RWPE2 (cell line): ENCODE results near the gene COL23A1.

ENCODE experiments used
- ATAC-seq: fragments of 200-7000 bp; cut with Tn5 transposase; 3 replicates; pipeline ENCODE4 v1.9.1; 2021; ENCODE audit warnings: low read depth
- DNase-seq: peaks from one replicate; pipeline ENCODE4 v3.0.0-alpha.2; 2020; ENCODE audit warnings: low spot score
- H3K27ac ChIP-seq: fragments of 450-650 bp; 2 replicates; pipeline ENCODE4 v1.5.1; 2017; ENCODE audit warnings: mild to moderate bottlenecking; ENCODE audit not compliant: poor library complexity, severe bottlenecking
- H3K27me3 ChIP-seq: fragments of 250-450 bp; sonication (Bioruptor Pico); 2 replicates; pipeline ENCODE4 v1.5.1; 2021; ENCODE audit warnings: mild to moderate bottlenecking, moderate library complexity; ENCODE audit not compliant: insufficient read depth, poor library complexity, severe bottlenecking
- H3K36me3 ChIP-seq: fragments of 250-450 bp; sonication (Bioruptor Pico); 2 replicates; pipeline ENCODE4 v1.5.1; 2020; ENCODE audit warnings: low read depth, mild to moderate bottlenecking, moderate library complexity
- H3K4me1 ChIP-seq: fragments of 250-450 bp; sonication (Bioruptor Pico); 2 replicates; pipeline ENCODE4 v1.5.1; 2021; ENCODE audit warnings: mild to moderate bottlenecking, moderate library complexity; ENCODE audit not compliant: insufficient read depth, poor library complexity, severe bottlenecking
- H3K4me3 ChIP-seq: fragments of 250-450 bp; sonication (Bioruptor Pico); 2 replicates; pipeline ENCODE4 v1.5.1; 2021; ENCODE audit warnings: mild to moderate bottlenecking, moderate library complexity; ENCODE audit not compliant: severe bottlenecking
- H3K9me3 ChIP-seq: fragments of 250-450 bp; sonication (Bioruptor Pico); 2 replicates; pipeline ENCODE4 v1.5.1; 2021; ENCODE audit warnings: mild to moderate bottlenecking, moderate library complexity; ENCODE audit not compliant: severe bottlenecking
- TF ChIP-seq, protein P1 (sequence below): fragments of 450-650 bp; IDR thresholded peaks from one replicate; pipeline ENCODE4 v1.5.1; 2017; ENCODE audit warnings: mild to moderate bottlenecking, moderate library complexity; ENCODE audit not compliant: poor library complexity, severe bottlenecking

COL23A1 gene

DNA sequence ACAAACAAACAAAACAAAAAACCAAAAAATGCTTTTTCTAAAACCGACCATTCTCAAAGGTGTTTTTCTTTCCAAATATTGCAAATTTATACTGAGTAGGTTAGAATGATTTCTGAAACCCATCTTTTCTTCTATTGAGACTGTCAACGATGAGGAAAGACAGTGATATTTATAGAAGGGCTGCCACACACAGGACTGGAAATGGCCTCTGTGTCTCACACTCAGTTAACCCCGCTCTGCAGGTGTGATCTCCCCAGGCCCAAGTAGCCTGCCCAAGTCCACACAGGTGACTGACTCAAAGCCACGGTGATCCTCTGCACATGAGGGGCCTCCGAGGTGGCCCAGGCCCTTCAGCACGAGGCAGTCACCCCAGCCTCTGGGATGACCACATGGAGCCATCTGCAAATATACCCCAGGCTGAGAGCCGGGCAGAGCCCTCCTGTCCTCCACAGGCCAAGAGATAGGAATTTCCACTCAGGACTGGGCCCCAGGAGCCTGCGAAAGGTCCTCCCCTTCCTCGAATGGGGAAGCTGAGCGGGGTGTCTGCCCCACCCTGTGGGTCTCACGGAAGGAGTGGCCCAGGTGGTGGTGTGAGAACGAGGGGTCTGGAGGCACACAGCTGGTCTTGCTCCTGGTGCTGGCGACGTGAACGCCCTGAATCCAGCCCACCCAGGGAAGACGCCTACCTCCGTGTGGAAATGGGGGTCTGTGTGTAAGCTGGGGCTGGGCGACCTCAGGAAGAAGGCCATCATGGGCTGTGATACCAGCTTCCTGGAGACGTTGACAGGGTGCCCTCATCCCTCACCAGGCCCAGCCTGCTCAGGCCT, 304.6 kb downstream of the COL23A1 start:
- no peak overlapping the region for H3K27ac ChIP-seq

DNA sequence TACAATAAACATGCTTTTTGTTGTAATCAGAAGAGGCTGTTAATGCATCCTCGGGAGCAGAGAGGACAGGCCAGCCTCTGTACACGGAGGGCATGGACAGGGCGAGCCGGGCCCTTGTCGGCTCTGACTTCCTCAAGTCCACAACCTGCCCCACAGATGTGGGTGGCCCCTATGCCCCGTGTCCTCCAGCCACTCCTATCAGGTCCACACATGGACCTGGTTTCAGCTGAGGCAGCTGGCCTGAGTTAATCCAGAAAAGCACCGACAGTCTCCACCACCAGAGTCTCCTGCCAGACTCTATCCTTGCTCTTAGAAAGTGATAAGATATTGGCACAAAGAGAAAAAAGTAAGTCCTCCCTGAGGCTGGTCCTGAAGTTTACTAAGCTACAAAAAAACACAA, 305.2 kb downstream of the COL23A1 start:
- Histone ChIP-seq H3K27me3 (no peaks in the 10 kb centered on the region), H3K9me3 (peaks cover 3% of the 10 kb centered on the region), H3K4me3 (no peak overlapping the region), H3K4me1 (peaks cover 9% of the 10 kb centered on the region), H3K27ac (no peak overlapping the region), H3K36me3 (no peaks in the 10 kb centered on the region)
- peak; percentile 31 for DNase-seq
- TF ChIP-seq, protein P1, sequence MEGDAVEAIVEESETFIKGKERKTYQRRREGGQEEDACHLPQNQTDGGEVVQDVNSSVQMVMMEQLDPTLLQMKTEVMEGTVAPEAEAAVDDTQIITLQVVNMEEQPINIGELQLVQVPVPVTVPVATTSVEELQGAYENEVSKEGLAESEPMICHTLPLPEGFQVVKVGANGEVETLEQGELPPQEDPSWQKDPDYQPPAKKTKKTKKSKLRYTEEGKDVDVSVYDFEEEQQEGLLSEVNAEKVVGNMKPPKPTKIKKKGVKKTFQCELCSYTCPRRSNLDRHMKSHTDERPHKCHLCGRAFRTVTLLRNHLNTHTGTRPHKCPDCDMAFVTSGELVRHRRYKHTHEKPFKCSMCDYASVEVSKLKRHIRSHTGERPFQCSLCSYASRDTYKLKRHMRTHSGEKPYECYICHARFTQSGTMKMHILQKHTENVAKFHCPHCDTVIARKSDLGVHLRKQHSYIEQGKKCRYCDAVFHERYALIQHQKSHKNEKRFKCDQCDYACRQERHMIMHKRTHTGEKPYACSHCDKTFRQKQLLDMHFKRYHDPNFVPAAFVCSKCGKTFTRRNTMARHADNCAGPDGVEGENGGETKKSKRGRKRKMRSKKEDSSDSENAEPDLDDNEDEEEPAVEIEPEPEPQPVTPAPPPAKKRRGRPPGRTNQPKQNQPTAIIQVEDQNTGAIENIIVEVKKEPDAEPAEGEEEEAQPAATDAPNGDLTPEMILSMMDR: no peak
- ATAC-seq: no peak

More for the DNA sequence above, 304.6 kb downstream of the COL23A1 start:
- H3K27me3 ChIP-seq: no peaks in the 10 kb centered on the region
- peaks cover 3% of the 10 kb centered on the region for H3K9me3 ChIP-seq
- TF ChIP-seq, protein P1: no peak
- peaks cover 9% of the 10 kb centered on the region for H3K4me1 ChIP-seq
- ATAC-seq: no peak
- DNase-seq: peak; percentile 59
- H3K4me3 ChIP-seq: no peak overlapping the region
- no peaks in the 10 kb centered on the region for H3K36me3 ChIP-seq

DNA sequence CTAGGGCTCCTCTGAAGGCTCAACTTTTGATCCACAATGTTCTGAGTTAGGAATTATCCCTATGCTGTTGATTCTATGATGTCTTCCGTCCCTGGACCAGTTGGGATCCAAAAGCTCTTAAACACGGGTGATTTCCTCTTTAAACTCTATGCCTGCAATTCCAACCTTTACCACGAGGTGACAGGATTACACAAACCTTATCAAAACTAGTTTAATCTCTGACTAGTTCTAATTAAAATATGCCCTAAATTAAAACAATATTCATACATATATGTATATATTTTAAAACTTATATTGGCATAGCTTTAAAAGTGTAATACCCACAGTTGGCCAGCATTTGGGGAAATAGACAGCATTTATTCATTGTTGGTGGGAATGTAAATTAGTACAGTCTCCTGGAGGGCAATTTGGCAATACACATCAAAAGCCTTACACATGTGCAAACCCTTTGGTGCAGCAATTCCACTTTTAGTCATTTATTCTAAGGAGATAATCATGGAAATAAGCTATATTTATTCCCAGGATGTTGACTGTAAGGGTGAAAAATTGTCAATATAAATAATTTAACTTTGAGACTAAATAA, 306.0 kb downstream of the COL23A1 start:
- Histone ChIP-seq H3K9me3 (peaks cover 3% of the 10 kb centered on the region), H3K27ac (no peak overlapping the region), H3K4me3 (no peak overlapping the region), H3K27me3 (no peaks in the 10 kb centered on the region), H3K4me1 (peaks cover 5% of the 10 kb centered on the region), H3K36me3 (no peaks in the 10 kb centered on the region)
- ATAC-seq (no peak), DNase-seq (no peak)
- TF ChIP-seq, protein P1: peak; percentile 78

DNA sequence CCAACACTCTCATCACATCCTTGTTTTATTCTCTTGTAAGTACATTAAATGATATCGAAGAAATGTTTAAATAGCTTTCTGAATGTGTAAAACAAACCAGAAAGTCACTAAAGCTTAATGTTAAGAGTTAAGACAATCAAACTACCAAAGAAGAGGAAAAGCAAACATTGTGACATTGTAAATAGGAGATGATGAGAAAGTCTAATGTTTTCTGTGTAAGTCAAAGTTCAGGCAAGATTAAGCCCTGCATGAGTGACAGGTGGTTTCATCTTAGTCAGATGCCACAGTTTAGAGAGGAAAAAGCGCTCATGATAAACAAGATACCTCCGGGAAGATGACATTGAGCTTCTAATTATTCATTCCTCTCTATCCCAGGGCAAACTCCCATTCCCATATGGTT, 306.7 kb downstream of the COL23A1 start:
- TF ChIP-seq, protein P1: no peak
- DNase-seq (no peak), ATAC-seq (no peak)
- Histone ChIP-seq H3K27me3 (no peaks in the 10 kb centered on the region), H3K36me3 (no peaks in the 10 kb centered on the region), H3K27ac (no peak overlapping the region), H3K4me1 (peaks cover 2% of the 10 kb centered on the region), H3K4me3 (no peak overlapping the region), H3K9me3 (peaks cover 3% of the 10 kb centered on the region)

DNA sequence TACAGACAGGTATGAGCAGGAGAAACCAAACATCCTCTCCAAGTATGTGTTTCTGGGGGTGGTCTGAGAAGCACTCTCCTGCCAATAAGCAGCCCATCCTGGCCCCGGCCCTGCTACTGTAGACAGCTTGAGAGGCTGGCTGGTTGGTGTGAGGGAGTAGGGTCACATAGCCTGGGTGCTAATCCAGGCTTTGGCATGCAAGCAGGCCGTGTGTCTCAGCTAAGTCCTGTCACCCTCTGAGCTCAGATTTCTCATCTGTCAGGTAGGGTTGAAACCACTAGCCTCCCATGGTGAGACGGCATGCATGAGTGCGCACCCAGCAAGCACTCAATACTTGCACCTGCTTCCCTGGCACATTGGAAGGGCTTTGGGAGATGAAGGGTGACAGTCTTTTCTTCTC, 307.8 kb downstream of the COL23A1 start:
- DNase-seq: peak; percentile 52
- ATAC-seq: no peak
- Histone ChIP-seq H3K27me3 (no peaks in the 10 kb centered on the region), H3K4me1 (no peaks in the 10 kb centered on the region), H3K4me3 (no peak overlapping the region), H3K9me3 (peaks cover 3% of the 10 kb centered on the region), H3K27ac (no peak overlapping the region), H3K36me3 (no peaks in the 10 kb centered on the region)
- TF ChIP-seq, protein P1: no peak
